Measurements from ENCODE around the gene KDM4F. TPM values are rescaled to one million over a fixed set of nuclear protein-coding genes. Genes with fewer than 3 reads are reported as not detected.

KDM4F gene
- total and polyA plus RNA-seq, 2 of the 8 experiments (the other 6 are each of a cell fraction or from before 2014, with no cell fraction given), result not detected

DNA sequence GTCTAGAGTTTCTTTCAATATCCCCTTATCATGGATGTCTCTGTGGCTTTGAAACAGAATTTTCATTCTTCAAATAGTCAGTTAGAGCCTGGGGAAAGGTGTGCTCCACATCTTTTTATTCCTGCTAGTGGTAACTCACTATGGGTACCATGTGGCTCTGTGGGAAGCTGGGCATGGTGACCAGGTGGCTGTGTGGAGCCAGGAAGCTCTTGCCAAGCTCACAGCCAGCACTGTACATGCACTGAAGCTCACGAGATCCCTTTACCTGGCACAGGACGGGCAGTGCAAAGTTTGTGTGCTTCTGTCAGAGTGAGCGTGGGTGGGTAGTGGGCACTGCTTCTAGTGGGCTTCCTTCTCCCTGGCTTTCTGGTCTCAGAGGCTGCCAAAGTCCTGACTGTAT is 6.3 kb upstream of the KDM4F start:
- no peak overlapping the region for H3K4me2 ChIP-seq (ENCODE audit: insufficient read depth in 1 of 2, low read depth in 2 of 2, low read length in 2 of 2)
- POLR2A ChIA-PET (ENCODE audit: partially characterized antibody), result no interaction called here

More for the DNA sequence above, 6.3 kb upstream of the KDM4F start:
- Histone ChIP-seq H2AFZ (ENCODE audit: low read length) (no peak overlapping the region; the same call in 1 of the 2 replicates), H2BK20ac (ENCODE audit: low read length) (no peak overlapping the region), H3K27me3 (replicated peaks in 1 of 4; ENCODE audit: control insufficient read depth in 3 of 4, extremely low read depth in 1 of 4, insufficient read depth in 3 of 4, low read length in 3 of 4) (no peaks in the 10 kb centered on the region; a peak in 1 of 7 replicates), H3K18ac (ENCODE audit: extremely low read depth, low read length) (no peak overlapping the region), H2BK12ac (ENCODE audit: low read depth, low read length) (no peak overlapping the region), H3K23me2 (ENCODE audit: low read depth, low read length) (no peaks in the 10 kb centered on the region), H3K9me3 (ENCODE audit: insufficient read depth in 2 of 2, low read depth in 1 of 2, low read length in 1 of 2) (no peaks in the 10 kb centered on the region; a peak in 1 of 4 replicates), H3K4me1 (replicated peaks in 1 of 4; ENCODE audit: control insufficient read depth in 3 of 4, insufficient read depth in 4 of 4, low read length in 3 of 4) (no peaks in the 10 kb centered on the region), H3K27ac (ENCODE audit: low read depth, low read length) (no peak overlapping the region), H4K5ac (ENCODE audit: insufficient read length, low read depth, low read length) (no peak overlapping the region), H4K20me1 (replicated peaks in 1 of 2; ENCODE audit: control insufficient read depth in 1 of 2, insufficient read depth in 2 of 2, low read length in 2 of 2) (no peaks in the 10 kb centered on the region), H3K4me3 (ENCODE audit: extremely low read depth in 1 of 4, insufficient read depth in 2 of 4, low read depth in 3 of 4, low read length in 4 of 4) (no peak overlapping the region), H2BK5ac (ENCODE audit: low read depth, low read length) (no peak overlapping the region), H4K8ac (ENCODE audit: extremely low read depth, insufficient read depth, low read length) (no peak overlapping the region), H3K79me1 (ENCODE audit: low read depth, low read length) (no peaks in the 10 kb centered on the region), H3K4ac (replicated peaks; ENCODE audit: insufficient read length, low read depth, low read length) (no peak overlapping the region), H3K23ac (ENCODE audit: insufficient read length) (no peak overlapping the region), H2BK120ac (replicated peaks; ENCODE audit: low read depth, low read length) (no peak overlapping the region), H3K14ac (ENCODE audit: insufficient read length) (no peak overlapping the region), H3K9ac (replicated peaks in 1 of 4; ENCODE audit: extremely low read depth in 1 of 4, low read depth in 3 of 4, low read length in 3 of 4) (no peak overlapping the region), H3K79me2 (ENCODE audit: control insufficient read depth in 1 of 2, insufficient read depth in 2 of 2, low read length in 2 of 2) (no peaks in the 10 kb centered on the region), H2BK15ac (ENCODE audit: low read length) (no peak overlapping the region), H2AK5ac (ENCODE audit: low read depth, low read length) (no peak overlapping the region), H3K56ac (replicated peaks; ENCODE audit: insufficient read length, low read depth, low read length) (no peak overlapping the region), H3K36me3 (ENCODE audit: control insufficient read depth in 2 of 4, insufficient read depth in 4 of 4, low read length in 3 of 4) (no peaks in the 10 kb centered on the region), H4K91ac (replicated peaks; ENCODE audit: insufficient read length, low read length) (no peak overlapping the region)
- TF ChIP-seq FOSL1 (IDR thresholded peaks at IDR 0.05; ENCODE audit: insufficient read depth, low read depth, low read length), result no peak
- TF ChIP-seq YY1 (IDR thresholded peaks at IDR 0.05; ENCODE audit: low read depth, low read length), result no peak
- no peak for TF ChIP-seq RAD21 (IDR thresholded peaks at IDR 0.05 in 1 of 2, conservative IDR thresholded peaks at IDR 0.05 in 1 of 2; ENCODE audit: low read depth in 2 of 2, low read length in 2 of 2)
- no peak for TF ChIP-seq PHF8 (conservative IDR thresholded peaks at IDR 0.05; ENCODE audit: low read depth, low read length)
- TF ChIP-seq GTF2F1 (IDR thresholded peaks at IDR 0.05; ENCODE audit: borderline replicate concordance, low read depth, low read length), result no peak
- TF ChIP-seq CTBP2 (IDR thresholded peaks at IDR 0.05; ENCODE audit: borderline replicate concordance, insufficient read depth, insufficient read length, low read length), result no peak
- FAIRE-seq (no peak), DNase-seq (ENCODE audit: low read depth in 1 of 2, low spot score in 2 of 2) (no peak)
- CTCF ChIA-PET (ENCODE audit: partially characterized antibody), result no interaction called here
- 97% methylated on average over 3 of the region's 3 CpGs; no CpG with 5 or more reads in 1 of the 2 experiments for WGBS, 2 experiments (ENCODE audit: extremely low coverage in 1 of 2, insufficient coverage in 1 of 2, insufficient read length in 1 of 2, insufficient replicate concordance in 2 of 2, low coverage in 1 of 2, low lambda C conversion rate in 2 of 2, missing lambda C conversion rate in 1 of 2)
